ENCODE data around the gene KRT32. TPM values are rescaled to one million over a fixed set of nuclear protein-coding genes. Genes with fewer than 3 reads are reported as not detected.

KRT32 gene
- total RNA-seq, 1 experiment from 2014 or later: not detected

GRCh38 chr17:41449008-41449407 lies 18.2 kb downstream of the KRT32 start:
- Histone ChIP-seq H4K20me1 (ENCODE audit: insufficient read depth, low read depth, low read length) (no peaks in the 10 kb centered on the region), H3K27me3 (ENCODE audit: low read length) (no peaks in the 10 kb centered on the region), H3K4me3 (ENCODE audit: low read length) (no peak overlapping the region), H2AFZ (ENCODE audit: low read length) (no peak overlapping the region), H3K36me3 (ENCODE audit: insufficient read depth, low read length) (no peaks in the 10 kb centered on the region), H3K9me2 (replicated peaks; ENCODE audit: insufficient read depth, low read length) (no peaks in the 10 kb centered on the region), H3K79me2 (ENCODE audit: low read length) (no peaks in the 10 kb centered on the region), H3K27ac (ENCODE audit: low read length) (no peak overlapping the region), H3K4me2 (ENCODE audit: low read depth, low read length, poor library complexity, severe bottlenecking) (no peak overlapping the region), H3K4me1 (ENCODE audit: low read length) (no peaks in the 10 kb centered on the region), H3K9me3 (ENCODE audit: low read length) (no peaks in the 10 kb centered on the region), H3K9ac (ENCODE audit: low read length) (no peak overlapping the region)
- DNase-seq: no peak

GRCh38 chr17:41448506-41448905 lies 18.7 kb downstream of the KRT32 start:
- H3K4me1 ChIP-seq (ENCODE audit: low read length): no peaks in the 10 kb centered on the region
- no peaks in the 10 kb centered on the region for H3K9me3 ChIP-seq (ENCODE audit: low read length)
- no peaks in the 10 kb centered on the region for H3K27me3 ChIP-seq (ENCODE audit: low read length)
- H3K9me2 ChIP-seq (replicated peaks; ENCODE audit: insufficient read depth, low read length): no peaks in the 10 kb centered on the region
- H3K4me2 ChIP-seq (ENCODE audit: low read depth, low read length, poor library complexity, severe bottlenecking): no peak overlapping the region
- no peaks in the 10 kb centered on the region for H4K20me1 ChIP-seq (ENCODE audit: insufficient read depth, low read depth, low read length)
- H3K4me3 ChIP-seq (ENCODE audit: low read length): no peak overlapping the region
- H3K79me2 ChIP-seq (ENCODE audit: low read length): no peaks in the 10 kb centered on the region
- no peak overlapping the region for H3K27ac ChIP-seq (ENCODE audit: low read length)
- no peaks in the 10 kb centered on the region for H3K36me3 ChIP-seq (ENCODE audit: insufficient read depth, low read length)
- no peak overlapping the region for H3K9ac ChIP-seq (ENCODE audit: low read length)
- H2AFZ ChIP-seq (ENCODE audit: low read length): no peak overlapping the region
- DNase-seq: no peak

- Histone ChIP-seq H3K27ac (ENCODE audit: low read length) (no peak overlapping the region), H3K4me2 (ENCODE audit: low read depth, low read length, poor library complexity, severe bottlenecking) (no peak overlapping the region), H3K27me3 (ENCODE audit: low read length) (no peaks in the 10 kb centered on the region), H3K79me2 (ENCODE audit: low read length) (no peaks in the 10 kb centered on the region), H3K4me1 (ENCODE audit: low read length) (no peaks in the 10 kb centered on the region), H4K20me1 (ENCODE audit: insufficient read depth, low read depth, low read length) (no peaks in the 10 kb centered on the region), H3K9ac (ENCODE audit: low read length) (no peak overlapping the region), H3K36me3 (ENCODE audit: insufficient read depth, low read length) (no peaks in the 10 kb centered on the region), H3K4me3 (ENCODE audit: low read length) (no peak overlapping the region), H3K9me2 (replicated peaks; ENCODE audit: insufficient read depth, low read length) (no peaks in the 10 kb centered on the region), H2AFZ (ENCODE audit: low read length) (no peak overlapping the region), H3K9me3 (ENCODE audit: low read length) (no peaks in the 10 kb centered on the region)
- no peak for DNase-seq
These were observed 20.4 kb downstream of the KRT32 start for GRCh38 chr17:41446806-41447205.

- Histone ChIP-seq H2AFZ (ENCODE audit: low read length) (no peak overlapping the region), H3K27me3 (ENCODE audit: low read length) (no peaks in the 10 kb centered on the region), H3K4me1 (ENCODE audit: low read length) (no peaks in the 10 kb centered on the region), H3K4me2 (ENCODE audit: low read depth, low read length, poor library complexity, severe bottlenecking) (no peak overlapping the region), H3K27ac (ENCODE audit: low read length) (no peak overlapping the region), H3K36me3 (ENCODE audit: insufficient read depth, low read length) (no peaks in the 10 kb centered on the region), H3K79me2 (ENCODE audit: low read length) (no peaks in the 10 kb centered on the region), H4K20me1 (ENCODE audit: insufficient read depth, low read depth, low read length) (no peaks in the 10 kb centered on the region), H3K9me3 (ENCODE audit: low read length) (no peaks in the 10 kb centered on the region), H3K9ac (ENCODE audit: low read length) (no peak overlapping the region), H3K9me2 (replicated peaks; ENCODE audit: insufficient read depth, low read length) (no peaks in the 10 kb centered on the region), H3K4me3 (ENCODE audit: low read length) (no peak overlapping the region)
- DNase-seq: no peak
These were observed 22.5 kb downstream of the KRT32 start for GRCh38 chr17:41444640-41445039.

GRCh38 chr17:41444186-41444585 lies 23.0 kb downstream of the KRT32 start:
- no peaks in the 10 kb centered on the region for H3K27me3 ChIP-seq (ENCODE audit: low read length)
- no peak overlapping the region for H3K27ac ChIP-seq (ENCODE audit: low read length)
- no peak overlapping the region for H3K4me2 ChIP-seq (ENCODE audit: low read depth, low read length, poor library complexity, severe bottlenecking)
- H3K9me3 ChIP-seq (ENCODE audit: low read length): no peaks in the 10 kb centered on the region
- no peak for DNase-seq
- no peak overlapping the region for H3K9ac ChIP-seq (ENCODE audit: low read length)
- H3K9me2 ChIP-seq (replicated peaks; ENCODE audit: insufficient read depth, low read length): no peaks in the 10 kb centered on the region
- H3K79me2 ChIP-seq (ENCODE audit: low read length): no peaks in the 10 kb centered on the region
- H3K4me1 ChIP-seq (ENCODE audit: low read length): no peaks in the 10 kb centered on the region
- no peaks in the 10 kb centered on the region for H3K36me3 ChIP-seq (ENCODE audit: insufficient read depth, low read length)
- no peak overlapping the region for H2AFZ ChIP-seq (ENCODE audit: low read length)
- no peak overlapping the region for H3K4me3 ChIP-seq (ENCODE audit: low read length)
- no peaks in the 10 kb centered on the region for H4K20me1 ChIP-seq (ENCODE audit: insufficient read depth, low read depth, low read length)

GRCh38 chr17:41442739-41443138 lies 24.4 kb downstream of the KRT32 start:
- no peak overlapping the region for H2AFZ ChIP-seq (ENCODE audit: low read length)
- H3K4me3 ChIP-seq (ENCODE audit: low read length): no peak overlapping the region
- H4K20me1 ChIP-seq (ENCODE audit: insufficient read depth, low read depth, low read length): no peaks in the 10 kb centered on the region
- no peaks in the 10 kb centered on the region for H3K9me3 ChIP-seq (ENCODE audit: low read length)
- H3K36me3 ChIP-seq (ENCODE audit: insufficient read depth, low read length): no peaks in the 10 kb centered on the region
- no peaks in the 10 kb centered on the region for H3K79me2 ChIP-seq (ENCODE audit: low read length)
- no peak overlapping the region for H3K9ac ChIP-seq (ENCODE audit: low read length)
- H3K4me1 ChIP-seq (ENCODE audit: low read length): no peaks in the 10 kb centered on the region
- DNase-seq: no peak
- no peak overlapping the region for H3K4me2 ChIP-seq (ENCODE audit: low read depth, low read length, poor library complexity, severe bottlenecking)
- H3K27ac ChIP-seq (ENCODE audit: low read length): no peak overlapping the region
- no peaks in the 10 kb centered on the region for H3K9me2 ChIP-seq (replicated peaks; ENCODE audit: insufficient read depth, low read length)
- H3K27me3 ChIP-seq (ENCODE audit: low read length): no peaks in the 10 kb centered on the region

- Histone ChIP-seq H3K4me2 (ENCODE audit: low read depth, low read length, poor library complexity, severe bottlenecking) (no peak within 1 kb of the TSS), H3K4me1 (ENCODE audit: low read length) (no peaks in the 10 kb centered on the region), H4K20me1 (ENCODE audit: insufficient read depth, low read depth, low read length) (no peaks in the 10 kb centered on the region), H3K27ac (ENCODE audit: low read length) (no peak within 1 kb of the TSS), H3K36me3 (ENCODE audit: insufficient read depth, low read length) (no peaks in the 10 kb centered on the region), H3K4me3 (ENCODE audit: low read length) (no peak within 1 kb of the TSS), H3K27me3 (ENCODE audit: low read length) (no peaks in the 10 kb centered on the region), H3K9me2 (replicated peaks; ENCODE audit: insufficient read depth, low read length) (no peaks in the 10 kb centered on the region), H3K9ac (ENCODE audit: low read length) (no peak within 1 kb of the TSS), H3K9me3 (ENCODE audit: low read length) (no peaks in the 10 kb centered on the region), H2AFZ (ENCODE audit: low read length) (no peak within 1 kb of the TSS), H3K79me2 (ENCODE audit: low read length) (no peaks in the 10 kb centered on the region)
- DNase-seq: no peak
These were observed 26.6 kb downstream of the KRT32 start, which contains the start of gene KRT38 for GRCh38 chr17:41440531-41441033. KRT38 (minus strand) TSS chr17:41440983; CDS start chr17:41440921, 62 bp downstream.

GRCh38 chr17:41439375-41439774 lies 27.8 kb downstream of the KRT32 start:
- H2AFZ ChIP-seq (ENCODE audit: low read length): no peak overlapping the region
- DNase-seq: no peak
- no peak overlapping the region for H3K4me3 ChIP-seq (ENCODE audit: low read length)
- no peaks in the 10 kb centered on the region for H3K27me3 ChIP-seq (ENCODE audit: low read length)
- no peak overlapping the region for H3K4me2 ChIP-seq (ENCODE audit: low read depth, low read length, poor library complexity, severe bottlenecking)
- H3K9ac ChIP-seq (ENCODE audit: low read length): no peak overlapping the region
- H3K9me2 ChIP-seq (replicated peaks; ENCODE audit: insufficient read depth, low read length): no peaks in the 10 kb centered on the region
- no peaks in the 10 kb centered on the region for H3K36me3 ChIP-seq (ENCODE audit: insufficient read depth, low read length)
- no peaks in the 10 kb centered on the region for H4K20me1 ChIP-seq (ENCODE audit: insufficient read depth, low read depth, low read length)
- no peaks in the 10 kb centered on the region for H3K9me3 ChIP-seq (ENCODE audit: low read length)
- H3K4me1 ChIP-seq (ENCODE audit: low read length): no peaks in the 10 kb centered on the region
- H3K79me2 ChIP-seq (ENCODE audit: low read length): no peaks in the 10 kb centered on the region
- H3K27ac ChIP-seq (ENCODE audit: low read length): no peak overlapping the region

- no peak overlapping the region for H3K4me2 ChIP-seq (ENCODE audit: low read depth, low read length, poor library complexity, severe bottlenecking)
- H3K4me3 ChIP-seq (ENCODE audit: low read length): no peak overlapping the region
- no peak overlapping the region for H3K27ac ChIP-seq (ENCODE audit: low read length)
- H3K4me1 ChIP-seq (ENCODE audit: low read length): no peaks in the 10 kb centered on the region
- no peak for DNase-seq
- no peaks in the 10 kb centered on the region for H3K9me3 ChIP-seq (ENCODE audit: low read length)
- H3K9ac ChIP-seq (ENCODE audit: low read length): no peak overlapping the region
- no peaks in the 10 kb centered on the region for H3K9me2 ChIP-seq (replicated peaks; ENCODE audit: insufficient read depth, low read length)
- no peaks in the 10 kb centered on the region for H3K27me3 ChIP-seq (ENCODE audit: low read length)
- H2AFZ ChIP-seq (ENCODE audit: low read length): no peak overlapping the region
- H4K20me1 ChIP-seq (ENCODE audit: insufficient read depth, low read depth, low read length): no peaks in the 10 kb centered on the region
- H3K79me2 ChIP-seq (ENCODE audit: low read length): no peaks in the 10 kb centered on the region
- no peaks in the 10 kb centered on the region for H3K36me3 ChIP-seq (ENCODE audit: insufficient read depth, low read length)
These were observed 29.4 kb downstream of the KRT32 start for GRCh38 chr17:41437769-41438168.

Measured in Karpas-422 (cell line).